Subcutaneous adipose tissue (tissue), 4 donors: ENCODE results near the gene FABP2. TPM values are rescaled to one million over a fixed set of nuclear protein-coding genes. Genes with fewer than 3 reads are reported as not detected.

Experiments
- small RNA-seq: library from RNA; depleted of rRNA; stranded (forward); fragments of <200 nt; gene quantifications from one replicate; pipeline ENCODE3, GENCODE V24; 2016
- total RNA-seq, 4 donors: library from RNA; depleted of rRNA; stranded (reverse); fragments of >200 nt; gene quantifications; one replicate each; pipeline ENCODE4 v1.1.0, GENCODE V29; 2016
- TF ChIP-seq, protein P1 (sequence below): fragments of 450-650 bp; IDR thresholded peaks from one replicate; pipeline ENCODE4 v1.5.1; 2016; ENCODE audit warnings: low read depth, mild to moderate bottlenecking, control low read depth, antibody characterized with exemption, moderate library complexity

Gene FABP2
- total RNA-seq, 4 donors from 2014 or later: not detected

- TF ChIP-seq, protein P1, sequence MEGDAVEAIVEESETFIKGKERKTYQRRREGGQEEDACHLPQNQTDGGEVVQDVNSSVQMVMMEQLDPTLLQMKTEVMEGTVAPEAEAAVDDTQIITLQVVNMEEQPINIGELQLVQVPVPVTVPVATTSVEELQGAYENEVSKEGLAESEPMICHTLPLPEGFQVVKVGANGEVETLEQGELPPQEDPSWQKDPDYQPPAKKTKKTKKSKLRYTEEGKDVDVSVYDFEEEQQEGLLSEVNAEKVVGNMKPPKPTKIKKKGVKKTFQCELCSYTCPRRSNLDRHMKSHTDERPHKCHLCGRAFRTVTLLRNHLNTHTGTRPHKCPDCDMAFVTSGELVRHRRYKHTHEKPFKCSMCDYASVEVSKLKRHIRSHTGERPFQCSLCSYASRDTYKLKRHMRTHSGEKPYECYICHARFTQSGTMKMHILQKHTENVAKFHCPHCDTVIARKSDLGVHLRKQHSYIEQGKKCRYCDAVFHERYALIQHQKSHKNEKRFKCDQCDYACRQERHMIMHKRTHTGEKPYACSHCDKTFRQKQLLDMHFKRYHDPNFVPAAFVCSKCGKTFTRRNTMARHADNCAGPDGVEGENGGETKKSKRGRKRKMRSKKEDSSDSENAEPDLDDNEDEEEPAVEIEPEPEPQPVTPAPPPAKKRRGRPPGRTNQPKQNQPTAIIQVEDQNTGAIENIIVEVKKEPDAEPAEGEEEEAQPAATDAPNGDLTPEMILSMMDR: no peak
Observed at GRCh38 chr4:119284876-119285780, 36.8 kb downstream of the FABP2 start.

DNA sequence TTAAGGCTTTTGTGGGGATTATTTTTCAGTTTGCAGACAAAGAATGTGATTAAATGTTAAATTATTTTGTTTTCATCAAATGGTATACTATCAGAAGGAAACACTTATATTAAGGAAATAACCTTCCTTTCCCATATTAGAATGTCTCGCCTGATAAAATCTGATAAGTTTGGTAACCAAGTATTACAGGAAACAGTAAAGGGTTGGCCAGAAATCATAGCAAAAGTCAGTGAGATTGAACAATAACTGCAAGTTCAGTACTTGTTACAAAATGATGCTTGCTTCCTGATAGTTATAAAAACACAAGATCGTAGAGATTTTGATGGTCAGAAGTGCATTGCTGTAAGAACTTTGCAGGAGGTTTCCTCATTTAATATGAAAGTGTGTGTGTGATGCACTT, 40.5 kb downstream of the FABP2 start:
- TF ChIP-seq, protein P1: no peak

- TF ChIP-seq, protein P1: no peak
Observed at GRCh38 chr4:119271361-119272085, 50.4 kb downstream of the FABP2 start.

GRCh38 chr4:119268466-119268865, 53.5 kb downstream of the FABP2 start:
- TF ChIP-seq, protein P1: no peak

Small RNA genes within 50 kb of the gene (small RNA-seq; reads per million reads assigned to genes)
- not detected for gene RNU4-33P

Other genes starting within 250 kb of the FABP2 start
- under 1 TPM in 2 of 4 donors, not detected in 2; 0.17 to 0.44 TPM for gene MYOZ2, start 186.3 kb downstream of the FABP2 start, total RNA-seq
- 100 to 1,000 TPM; 162 to 204 (median 167) TPM for gene USP53, start 109.4 kb downstream of the FABP2 start, total RNA-seq